Nephron (organoid): ENCODE measurements around the gene LMX1A.

Experiments
- H3K27ac Mint-ChIP-seq, 3 experiments: 2 replicates each; pipeline ENCODE4 v1.8.0; 2020; ENCODE audit warnings: mixed read lengths in 3 of 3, mild to moderate bottlenecking in 2 of 3, moderate library complexity in 1 of 3
- H3K27me3 Mint-ChIP-seq: 2 replicates; pipeline ENCODE4 v1.8.0; 2021; ENCODE audit warnings: low read depth, mild to moderate bottlenecking, moderate library complexity, mixed read lengths
- H3K36me3 Mint-ChIP-seq: 2 replicates; pipeline ENCODE4 v1.8.0; 2020; ENCODE audit warnings: low read depth, mixed read lengths
- H3K4me1 Mint-ChIP-seq: 2 replicates; pipeline ENCODE4 v1.8.0; 2020; ENCODE audit warnings: mixed read lengths
- H3K4me3 Mint-ChIP-seq, 3 experiments: 2 replicates each; pipeline ENCODE4 v1.8.0; 2020; ENCODE audit warnings: mild to moderate bottlenecking in 3 of 3, mixed read lengths in 3 of 3, moderate library complexity in 2 of 3
- H3K9me3 Mint-ChIP-seq: 2 replicates; pipeline ENCODE4 v1.8.0; 2020; ENCODE audit warnings: mixed read lengths
- TF ChIP-seq, protein P1 (sequence below), 3 experiments: fragments of 200-600 bp; sonication (generic); IDR thresholded peaks; one replicate each; pipeline ENCODE4 v1.5.0; 2021; ENCODE audit warnings: antibody characterized with exemption in 3 of 3; ENCODE audit not compliant: unreplicated experiment in 3 of 3

The LMX1A gene

DNA sequence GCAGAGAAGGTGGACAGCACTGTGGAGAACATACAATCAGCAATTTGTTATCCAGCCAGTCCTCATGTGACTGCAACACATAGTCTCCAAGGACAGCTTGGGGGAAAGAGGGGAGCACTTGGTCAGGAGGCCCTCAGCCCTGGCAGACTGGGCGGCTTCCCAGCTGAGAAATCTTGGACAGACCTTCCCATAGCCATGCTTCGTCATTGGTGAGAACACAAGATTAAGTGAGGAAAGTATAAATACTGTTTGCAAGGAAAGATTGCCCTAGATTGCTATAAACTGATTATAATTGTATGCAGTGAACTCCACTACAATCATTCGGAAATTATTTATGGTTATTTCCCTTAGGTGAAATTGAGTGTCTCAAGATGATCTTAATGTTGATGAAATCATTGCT, 131.5 kb downstream of the LMX1A start:
- Mint-ChIP-seq H3K4me1 (peaks cover 23% of the 10 kb centered on the region), H3K4me3 (no peak overlapping the region), H3K27me3 (peaks cover 41% of the 10 kb centered on the region), H3K36me3 (no peaks in the 10 kb centered on the region), H3K9me3 (no peaks in the 10 kb centered on the region), H3K27ac (no peak overlapping the region)
- TF ChIP-seq, protein P1, sequence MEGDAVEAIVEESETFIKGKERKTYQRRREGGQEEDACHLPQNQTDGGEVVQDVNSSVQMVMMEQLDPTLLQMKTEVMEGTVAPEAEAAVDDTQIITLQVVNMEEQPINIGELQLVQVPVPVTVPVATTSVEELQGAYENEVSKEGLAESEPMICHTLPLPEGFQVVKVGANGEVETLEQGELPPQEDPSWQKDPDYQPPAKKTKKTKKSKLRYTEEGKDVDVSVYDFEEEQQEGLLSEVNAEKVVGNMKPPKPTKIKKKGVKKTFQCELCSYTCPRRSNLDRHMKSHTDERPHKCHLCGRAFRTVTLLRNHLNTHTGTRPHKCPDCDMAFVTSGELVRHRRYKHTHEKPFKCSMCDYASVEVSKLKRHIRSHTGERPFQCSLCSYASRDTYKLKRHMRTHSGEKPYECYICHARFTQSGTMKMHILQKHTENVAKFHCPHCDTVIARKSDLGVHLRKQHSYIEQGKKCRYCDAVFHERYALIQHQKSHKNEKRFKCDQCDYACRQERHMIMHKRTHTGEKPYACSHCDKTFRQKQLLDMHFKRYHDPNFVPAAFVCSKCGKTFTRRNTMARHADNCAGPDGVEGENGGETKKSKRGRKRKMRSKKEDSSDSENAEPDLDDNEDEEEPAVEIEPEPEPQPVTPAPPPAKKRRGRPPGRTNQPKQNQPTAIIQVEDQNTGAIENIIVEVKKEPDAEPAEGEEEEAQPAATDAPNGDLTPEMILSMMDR (IDR thresholded peaks at IDR 0.05; ENCODE audit: unreplicated experiment in 3 of 3) = no peak

DNA sequence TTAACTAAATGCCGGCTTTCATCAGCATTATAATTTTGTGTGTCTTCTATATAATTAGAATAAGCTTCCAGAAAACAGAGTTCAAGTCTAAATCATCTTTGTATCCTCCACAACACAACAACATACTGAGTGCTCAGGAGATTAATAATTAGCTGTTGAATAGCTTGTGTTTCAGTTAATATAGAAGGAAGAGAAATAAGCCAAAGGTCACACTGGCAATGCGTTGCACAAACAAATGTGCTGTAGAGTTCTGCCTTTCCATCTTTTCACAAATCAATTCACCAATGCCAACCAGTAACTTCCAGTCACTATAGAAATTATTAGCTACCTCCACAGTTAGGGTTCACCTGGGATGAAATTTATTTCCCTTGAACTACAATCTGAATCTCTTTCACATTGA, 132.0 kb downstream of the LMX1A start:
- Mint-ChIP-seq H3K4me3 (no peak overlapping the region), H3K27me3 (peaks cover 45% of the 10 kb centered on the region), H3K27ac (no peak overlapping the region), H3K4me1 (peaks cover 28% of the 10 kb centered on the region), H3K36me3 (no peaks in the 10 kb centered on the region), H3K9me3 (no peaks in the 10 kb centered on the region)
- TF ChIP-seq, protein P1 (IDR thresholded peaks at IDR 0.05; ENCODE audit: unreplicated experiment in 3 of 3) = no peak

DNA sequence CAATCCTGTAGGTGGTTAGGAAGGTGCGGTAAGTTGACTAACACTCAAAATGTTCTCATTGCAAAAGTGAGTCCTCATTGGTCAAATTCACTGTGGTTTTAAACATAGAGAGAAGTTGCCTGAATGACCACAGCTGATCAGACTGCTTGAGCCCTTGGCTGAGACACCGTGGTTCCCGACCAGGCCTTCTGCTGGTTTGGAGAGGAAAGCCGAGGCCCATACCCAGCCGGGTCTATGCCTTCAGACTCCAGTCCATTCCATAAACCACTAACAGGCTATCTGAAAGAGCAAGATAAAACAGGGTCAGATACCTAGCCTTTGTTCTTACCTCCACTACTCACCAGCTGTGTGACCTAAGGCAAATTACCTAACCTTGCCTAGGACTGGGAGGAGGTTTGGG, 133.9 kb downstream of the LMX1A start:
- Mint-ChIP-seq H3K27ac (no peak overlapping the region), H3K4me1 (peaks cover 47% of the 10 kb centered on the region), H3K27me3 (peaks cover 38% of the 10 kb centered on the region), H3K9me3 (no peaks in the 10 kb centered on the region), H3K4me3 (no peak overlapping the region), H3K36me3 (no peaks in the 10 kb centered on the region)
- TF ChIP-seq, protein P1 (IDR thresholded peaks at IDR 0.05; ENCODE audit: unreplicated experiment in 3 of 3) = no peak

DNA sequence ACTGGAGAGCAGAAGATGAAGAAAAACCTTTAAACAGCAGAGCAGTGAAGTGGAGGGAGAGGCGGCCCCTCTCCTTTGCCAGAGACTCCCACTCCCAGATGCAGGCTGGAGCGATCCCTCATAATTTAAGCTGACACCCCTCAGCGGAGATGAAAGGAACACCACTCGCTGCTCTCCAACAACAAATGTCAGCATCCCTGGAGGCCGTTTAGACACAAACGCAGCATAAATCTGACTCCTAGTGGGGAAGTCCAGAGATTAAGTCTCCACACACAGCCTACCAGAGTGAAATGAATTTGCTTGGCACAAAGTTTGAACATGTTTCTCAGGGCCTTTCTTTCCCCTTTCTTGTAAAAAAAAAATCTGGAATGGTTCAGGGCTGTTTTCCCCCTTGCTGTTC, 137.8 kb downstream of the LMX1A start:
- H3K27me3 Mint-ChIP-seq = peaks cover 19% of the 10 kb centered on the region
- H3K4me1 Mint-ChIP-seq = peaks cover 54% of the 10 kb centered on the region
- no peaks in the 10 kb centered on the region for H3K36me3 Mint-ChIP-seq

DNA sequence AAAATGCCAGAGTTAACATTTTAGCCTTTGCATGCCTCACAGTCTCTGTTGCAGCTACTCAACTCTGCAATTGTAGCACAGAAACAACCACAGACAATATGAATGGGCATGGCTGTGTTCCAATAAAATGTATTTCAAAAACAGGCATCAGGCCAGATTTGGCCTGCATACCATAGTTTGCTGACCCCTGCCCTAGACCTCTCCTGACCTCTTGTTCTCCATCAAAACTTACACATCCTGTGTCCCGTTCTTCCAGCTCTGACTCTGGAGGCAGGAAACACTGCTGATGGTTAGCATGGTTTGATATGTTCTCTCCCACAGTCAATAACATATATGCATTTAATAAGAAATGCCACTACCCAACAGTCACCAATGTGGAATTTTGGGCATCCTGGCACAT, 138.6 kb downstream of the LMX1A start:
- H3K4me3 Mint-ChIP-seq = no peak overlapping the region
- H3K36me3 Mint-ChIP-seq = no peaks in the 10 kb centered on the region
- H3K27me3 Mint-ChIP-seq = peaks cover 15% of the 10 kb centered on the region
- no peaks in the 10 kb centered on the region for H3K9me3 Mint-ChIP-seq
- H3K4me1 Mint-ChIP-seq = peaks cover 54% of the 10 kb centered on the region
- TF ChIP-seq, protein P1 (IDR thresholded peaks at IDR 0.05; ENCODE audit: unreplicated experiment in 3 of 3) = no peak
- peak overlapping the region; percentile 28 to 94 (median 90) for H3K27ac Mint-ChIP-seq

More for the DNA sequence above, 137.8 kb downstream of the LMX1A start:
- Mint-ChIP-seq H3K9me3 (no peaks in the 10 kb centered on the region), H3K4me3 (peak overlapping the region; percentile 5 to 29 (median 22)), H3K27ac (peak overlapping the region; percentile 90 to 96 (median 94))
- TF ChIP-seq, protein P1 (IDR thresholded peaks at IDR 0.05; ENCODE audit: unreplicated experiment in 3 of 3) = no peak

DNA sequence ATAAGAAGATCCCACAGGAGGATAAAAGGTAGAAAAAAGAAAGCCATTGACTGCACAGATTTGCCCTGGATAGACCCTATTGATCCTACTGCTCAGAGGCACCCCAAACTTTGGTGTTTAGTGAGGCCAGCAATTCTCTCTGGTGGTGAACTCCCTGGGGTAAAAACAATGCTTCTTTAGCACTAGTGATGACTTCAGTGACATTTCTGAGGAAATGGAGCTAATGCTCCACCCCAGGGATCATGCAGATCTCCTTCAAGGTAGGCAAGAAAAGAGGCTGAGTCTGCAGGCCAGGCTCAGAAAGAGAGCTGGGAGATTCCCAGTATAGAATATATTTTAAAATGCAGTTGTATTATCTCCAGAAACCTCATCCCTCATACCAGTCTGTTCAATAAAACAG, 140.3 kb downstream of the LMX1A start:
- H3K9me3 Mint-ChIP-seq = no peaks in the 10 kb centered on the region
- peaks cover 18% of the 10 kb centered on the region for H3K27me3 Mint-ChIP-seq
- no peaks in the 10 kb centered on the region for H3K36me3 Mint-ChIP-seq
- peaks cover 40% of the 10 kb centered on the region for H3K4me1 Mint-ChIP-seq
- TF ChIP-seq, protein P1 (IDR thresholded peaks at IDR 0.05; ENCODE audit: unreplicated experiment in 3 of 3) = no peak
- H3K4me3 Mint-ChIP-seq = no peak overlapping the region
- no peak overlapping the region for H3K27ac Mint-ChIP-seq
